Measurements from ENCODE around the gene C9orf72. TPM values are rescaled to one million over a fixed set of nuclear protein-coding genes. Genes with fewer than 3 reads are reported as not detected.

C9orf72 gene
- total and polyA plus RNA-seq, 3 donors from 2014 or later: 27.9 to 38.5 (median 32.0) TPM

DNA sequence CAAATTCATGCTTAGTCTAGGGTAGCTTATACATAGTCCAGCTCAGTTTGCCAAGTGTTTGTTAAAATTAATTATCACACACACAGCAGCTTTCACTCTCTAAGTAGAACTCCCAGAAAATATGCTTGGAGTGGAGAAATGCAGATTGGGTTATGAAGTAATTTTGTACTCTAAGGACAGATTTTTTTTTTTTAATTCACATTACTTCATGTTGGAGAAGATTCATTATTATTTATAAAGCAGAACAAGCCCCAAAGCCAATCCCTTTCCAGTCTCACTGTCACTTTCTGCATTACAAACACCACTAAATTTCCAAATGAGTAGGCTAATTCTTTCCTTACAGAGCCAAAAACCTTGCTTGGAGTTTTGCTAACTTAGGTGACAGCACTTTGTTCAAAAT is 11.7 kb upstream of the C9orf72 start:
- DNase-seq: no peak
- no peak overlapping the region for H3K27ac ChIP-seq
- no peaks in the 10 kb centered on the region for H3K9me3 ChIP-seq
- intact Hi-C loops (cut with DNase I; ENCODE audit: low total_unique reads): no loop called here
- H3K27me3 ChIP-seq: no peaks in the 10 kb centered on the region
- H3K4me3 ChIP-seq: no peak overlapping the region
- no peak for TF ChIP-seq POLR2A (IDR thresholded peaks at IDR 0.05)
- TF ChIP-seq, protein P1, sequence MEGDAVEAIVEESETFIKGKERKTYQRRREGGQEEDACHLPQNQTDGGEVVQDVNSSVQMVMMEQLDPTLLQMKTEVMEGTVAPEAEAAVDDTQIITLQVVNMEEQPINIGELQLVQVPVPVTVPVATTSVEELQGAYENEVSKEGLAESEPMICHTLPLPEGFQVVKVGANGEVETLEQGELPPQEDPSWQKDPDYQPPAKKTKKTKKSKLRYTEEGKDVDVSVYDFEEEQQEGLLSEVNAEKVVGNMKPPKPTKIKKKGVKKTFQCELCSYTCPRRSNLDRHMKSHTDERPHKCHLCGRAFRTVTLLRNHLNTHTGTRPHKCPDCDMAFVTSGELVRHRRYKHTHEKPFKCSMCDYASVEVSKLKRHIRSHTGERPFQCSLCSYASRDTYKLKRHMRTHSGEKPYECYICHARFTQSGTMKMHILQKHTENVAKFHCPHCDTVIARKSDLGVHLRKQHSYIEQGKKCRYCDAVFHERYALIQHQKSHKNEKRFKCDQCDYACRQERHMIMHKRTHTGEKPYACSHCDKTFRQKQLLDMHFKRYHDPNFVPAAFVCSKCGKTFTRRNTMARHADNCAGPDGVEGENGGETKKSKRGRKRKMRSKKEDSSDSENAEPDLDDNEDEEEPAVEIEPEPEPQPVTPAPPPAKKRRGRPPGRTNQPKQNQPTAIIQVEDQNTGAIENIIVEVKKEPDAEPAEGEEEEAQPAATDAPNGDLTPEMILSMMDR (IDR thresholded peaks at IDR 0.05): no peak
- H3K36me3 ChIP-seq (ENCODE audit: low read depth, missing control alignments): no peaks in the 10 kb centered on the region
- H3K4me1 ChIP-seq: no peaks in the 10 kb centered on the region

DNA sequence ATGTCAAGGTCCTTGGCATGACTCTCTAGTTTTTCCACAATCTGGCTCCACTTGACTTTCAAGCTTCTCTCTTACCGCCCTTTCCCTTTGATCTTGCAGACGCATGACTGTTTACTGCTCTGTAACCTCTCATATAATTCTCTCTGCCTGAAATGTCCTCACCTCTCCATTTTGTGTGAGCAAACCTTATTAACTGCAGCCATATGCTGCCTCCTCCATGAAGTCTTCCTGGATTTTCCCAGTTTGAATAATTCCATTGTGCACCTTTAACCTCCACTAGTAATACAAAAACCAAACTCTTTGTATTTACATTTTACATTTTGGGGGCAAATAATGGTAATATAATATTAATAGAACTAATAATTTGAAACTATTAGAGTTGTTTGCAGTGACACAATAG is 9.5 kb upstream of the C9orf72 start:
- Histone ChIP-seq H3K36me3 (ENCODE audit: low read depth, missing control alignments) (no peaks in the 10 kb centered on the region), H3K9me3 (no peaks in the 10 kb centered on the region), H3K27me3 (no peaks in the 10 kb centered on the region), H3K4me3 (no peak overlapping the region), H3K27ac (no peak overlapping the region), H3K4me1 (no peaks in the 10 kb centered on the region)
- 73 to 81% methylated on average over 2 of the region's 2 CpGs for WGBS, 2 donors
- DNase-seq: no peak
- TF ChIP-seq POLR2A (IDR thresholded peaks at IDR 0.05): no peak
- TF ChIP-seq, protein P1 (IDR thresholded peaks at IDR 0.05): no peak
- intact Hi-C loops (cut with DNase I; ENCODE audit: low total_unique reads): no loop called here

DNA sequence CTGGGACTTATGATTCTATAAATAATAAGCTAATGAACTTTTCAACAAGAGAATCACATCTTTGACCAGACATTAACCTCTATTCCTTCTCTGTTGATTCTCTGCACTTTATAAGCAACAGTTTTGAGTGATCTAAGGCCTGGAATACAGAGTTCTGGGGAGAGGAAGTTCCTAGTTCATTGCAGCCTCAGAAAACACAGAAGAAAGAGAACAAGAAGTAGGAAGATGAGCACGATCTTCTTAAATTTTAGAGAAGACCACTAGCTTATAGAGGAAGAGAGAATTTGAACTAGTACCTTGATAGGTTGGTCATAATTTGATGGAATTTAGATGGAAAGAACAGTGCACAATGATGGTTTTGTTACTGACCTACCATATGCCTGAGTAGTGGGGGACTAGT is 8.5 kb upstream of the C9orf72 start:
- 64 to 79% methylated on average over 1 of the region's 1 CpG for WGBS, 2 donors
- intact Hi-C loops (cut with DNase I; ENCODE audit: low total_unique reads): no loop called here

DNA sequence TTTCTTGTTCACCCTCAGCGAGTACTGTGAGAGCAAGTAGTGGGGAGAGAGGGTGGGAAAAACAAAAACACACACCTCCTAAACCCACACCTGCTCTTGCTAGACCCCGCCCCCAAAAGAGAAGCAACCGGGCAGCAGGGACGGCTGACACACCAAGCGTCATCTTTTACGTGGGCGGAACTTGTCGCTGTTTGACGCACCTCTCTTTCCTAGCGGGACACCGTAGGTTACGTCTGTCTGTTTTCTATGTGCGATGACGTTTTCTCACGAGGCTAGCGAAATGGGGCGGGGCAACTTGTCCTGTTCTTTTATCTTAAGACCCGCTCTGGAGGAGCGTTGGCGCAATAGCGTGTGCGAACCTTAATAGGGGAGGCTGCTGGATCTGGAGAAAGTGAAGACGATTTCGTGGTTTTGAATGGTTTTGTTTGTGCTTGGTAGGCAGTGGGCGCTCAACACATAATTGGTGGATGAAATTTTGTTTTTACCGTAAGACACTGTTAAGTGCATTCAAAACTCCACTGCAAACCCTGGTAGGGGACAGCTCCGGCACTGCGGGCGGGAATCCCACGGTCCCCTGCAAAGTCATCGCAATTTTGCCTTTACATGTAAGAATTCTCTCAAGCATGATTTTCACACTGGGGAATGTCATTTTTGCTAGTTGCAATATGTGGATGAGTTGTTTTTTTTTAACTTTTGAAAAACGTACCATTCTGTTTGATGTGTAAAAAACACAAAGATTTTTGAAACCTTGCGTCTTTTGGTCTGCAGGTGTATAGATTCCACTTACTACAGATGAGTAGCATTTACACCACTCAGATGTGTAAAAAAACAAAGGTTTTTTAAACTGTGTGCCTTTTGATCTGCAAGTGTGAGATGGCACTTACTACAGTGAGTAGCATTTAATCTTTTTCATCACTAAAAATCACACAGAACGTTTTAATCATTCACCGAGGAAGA is 631 bp upstream of the C9orf72 start:
- WGBS, 2 donors: 1% methylated on average over 26 to 35 of the region's 35 CpGs
- peak; percentile 58 for TF ChIP-seq POLR2A (IDR thresholded peaks at IDR 0.05)
- TF ChIP-seq, protein P1 (IDR thresholded peaks at IDR 0.05): peak in 1 of 3 experiments; percentile 4

More for the DNA sequence above, 8.5 kb upstream of the C9orf72 start:
- no peak for TF ChIP-seq POLR2A (IDR thresholded peaks at IDR 0.05)
- TF ChIP-seq, protein P1 (IDR thresholded peaks at IDR 0.05): no peak
- Histone ChIP-seq H3K36me3 (ENCODE audit: low read depth, missing control alignments) (no peaks in the 10 kb centered on the region), H3K9me3 (no peaks in the 10 kb centered on the region), H3K4me3 (no peak overlapping the region), H3K4me1 (no peaks in the 10 kb centered on the region), H3K27ac (no peak overlapping the region), H3K27me3 (no peaks in the 10 kb centered on the region)
- no peak for DNase-seq

More for the DNA sequence above, 631 bp upstream of the C9orf72 start:
- DNase-seq: peak; percentile 100
- Histone ChIP-seq H3K36me3 (ENCODE audit: low read depth, missing control alignments) (no peaks in the 10 kb centered on the region), H3K4me1 (peaks cover 16% of the 10 kb centered on the region), H3K27ac (peak overlapping the region; percentile 98 to 99), H3K9me3 (no peaks in the 10 kb centered on the region), H3K4me3 (peak overlapping the region; percentile 83 to 90), H3K27me3 (no peaks in the 10 kb centered on the region)
- intact Hi-C loops (cut with DNase I; ENCODE audit: low total_unique reads): no loop called here
